Stimulated activated memory B cell treated with anti-CD40 and anti-IgM and Interleukin-4, amounts not matched to agents 10 μg/mL and 1 μg/mL and 100 μg/mL, for 72 hours (primary cell): Measurements from ENCODE around the gene BTD.

Experiments used
- ATAC-seq: fragments of 150-1000 bp; cut with Tn5 transposase; 2 replicates; pipeline ENCODE4 v1.10.0; 2021
- H3K27ac Mint-ChIP-seq: one replicate; pipeline ENCODE4 v1.8.0; 2022; ENCODE audit warnings: mild to moderate bottlenecking, mixed read lengths
- H3K27me3 Mint-ChIP-seq: one replicate; pipeline ENCODE4 v1.8.0; 2022; ENCODE audit warnings: mixed read lengths
- H3K36me3 Mint-ChIP-seq: one replicate; pipeline ENCODE4 v1.8.0; 2022; ENCODE audit warnings: mixed read lengths
- H3K4me1 Mint-ChIP-seq: one replicate; pipeline ENCODE4 v1.8.0; 2022; ENCODE audit warnings: mixed read lengths
- H3K4me3 Mint-ChIP-seq: one replicate; pipeline ENCODE4 v1.8.0; 2022; ENCODE audit warnings: mild to moderate bottlenecking, moderate library complexity, mixed read lengths
- H3K9me3 Mint-ChIP-seq: one replicate; pipeline ENCODE4 v1.8.0; 2022; ENCODE audit warnings: mixed read lengths

The BTD gene

DNA sequence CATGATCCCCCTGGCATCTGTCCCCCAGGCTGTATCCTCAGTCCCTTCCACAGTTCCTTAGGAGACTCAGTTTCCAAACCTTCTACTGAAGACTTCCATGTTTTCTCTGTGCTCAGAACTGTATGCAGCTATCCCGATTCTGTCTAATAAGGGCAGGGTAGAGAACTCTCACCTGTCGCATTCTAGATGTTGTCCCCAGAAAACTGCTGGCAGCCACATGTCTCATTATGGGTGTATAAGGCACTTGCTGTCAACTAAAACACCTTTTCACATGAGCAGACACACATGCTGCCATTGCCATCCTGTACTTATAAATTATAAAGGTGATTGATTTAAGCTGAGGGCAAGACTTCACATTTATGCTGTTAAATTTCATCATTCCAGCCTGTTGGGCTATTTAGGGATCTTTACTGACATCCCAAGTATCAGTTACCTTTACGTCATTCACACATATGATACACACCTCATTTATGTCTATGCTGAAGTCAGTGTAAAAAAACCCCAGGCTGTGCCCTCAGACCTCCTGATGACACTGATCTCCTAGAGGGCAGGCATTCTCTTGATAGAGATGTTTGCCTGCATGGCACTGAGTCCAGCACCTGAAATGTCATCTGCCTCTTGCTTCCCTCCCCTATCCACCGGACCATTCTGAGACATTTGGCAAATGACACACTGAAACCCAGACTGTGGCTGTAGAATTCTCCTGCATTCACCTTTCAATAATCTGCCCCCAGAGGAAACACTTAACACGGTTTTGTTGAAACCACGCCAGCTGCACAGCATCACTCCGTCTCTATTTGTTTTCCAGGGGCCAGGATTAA lies 35.8 kb downstream of the BTD start:
- Mint-ChIP-seq H3K36me3 (peaks cover 7% of the 10 kb centered on the region), H3K27me3 (no peaks in the 10 kb centered on the region), H3K4me3 (no peak overlapping the region), H3K4me1 (peaks cover 40% of the 10 kb centered on the region), H3K27ac (peak overlapping the region; percentile 92), H3K9me3 (no peaks in the 10 kb centered on the region)
- ATAC-seq = peak; percentile 75

GRCh38 chr3:15638193-15638890 lies 36.8 kb downstream of the BTD start:
- H3K27ac Mint-ChIP-seq = peak overlapping the region; percentile 92
- peaks cover 12% of the 10 kb centered on the region for H3K36me3 Mint-ChIP-seq
- H3K4me3 Mint-ChIP-seq = no peak overlapping the region
- ATAC-seq = no peak
- peaks cover 38% of the 10 kb centered on the region for H3K4me1 Mint-ChIP-seq
- no peaks in the 10 kb centered on the region for H3K9me3 Mint-ChIP-seq
- H3K27me3 Mint-ChIP-seq = no peaks in the 10 kb centered on the region

GRCh38 chr3:15638891-15639262 lies 37.3 kb downstream of the BTD start:
- H3K27me3 Mint-ChIP-seq = no peaks in the 10 kb centered on the region
- peaks cover 12% of the 10 kb centered on the region for H3K36me3 Mint-ChIP-seq
- no peaks in the 10 kb centered on the region for H3K9me3 Mint-ChIP-seq
- H3K4me3 Mint-ChIP-seq = no peak overlapping the region
- no peak overlapping the region for H3K27ac Mint-ChIP-seq
- no peak for ATAC-seq
- H3K4me1 Mint-ChIP-seq = peaks cover 33% of the 10 kb centered on the region

- H3K4me3 Mint-ChIP-seq = no peak overlapping the region
- H3K4me1 Mint-ChIP-seq = peaks cover 35% of the 10 kb centered on the region
- H3K27me3 Mint-ChIP-seq = no peaks in the 10 kb centered on the region
- no peak overlapping the region for H3K27ac Mint-ChIP-seq
- H3K36me3 Mint-ChIP-seq = peaks cover 20% of the 10 kb centered on the region
- no peaks in the 10 kb centered on the region for H3K9me3 Mint-ChIP-seq
- no peak for ATAC-seq
Measured at GRCh38 chr3:15645246-15645645, 43.7 kb downstream of the BTD start.

DNA sequence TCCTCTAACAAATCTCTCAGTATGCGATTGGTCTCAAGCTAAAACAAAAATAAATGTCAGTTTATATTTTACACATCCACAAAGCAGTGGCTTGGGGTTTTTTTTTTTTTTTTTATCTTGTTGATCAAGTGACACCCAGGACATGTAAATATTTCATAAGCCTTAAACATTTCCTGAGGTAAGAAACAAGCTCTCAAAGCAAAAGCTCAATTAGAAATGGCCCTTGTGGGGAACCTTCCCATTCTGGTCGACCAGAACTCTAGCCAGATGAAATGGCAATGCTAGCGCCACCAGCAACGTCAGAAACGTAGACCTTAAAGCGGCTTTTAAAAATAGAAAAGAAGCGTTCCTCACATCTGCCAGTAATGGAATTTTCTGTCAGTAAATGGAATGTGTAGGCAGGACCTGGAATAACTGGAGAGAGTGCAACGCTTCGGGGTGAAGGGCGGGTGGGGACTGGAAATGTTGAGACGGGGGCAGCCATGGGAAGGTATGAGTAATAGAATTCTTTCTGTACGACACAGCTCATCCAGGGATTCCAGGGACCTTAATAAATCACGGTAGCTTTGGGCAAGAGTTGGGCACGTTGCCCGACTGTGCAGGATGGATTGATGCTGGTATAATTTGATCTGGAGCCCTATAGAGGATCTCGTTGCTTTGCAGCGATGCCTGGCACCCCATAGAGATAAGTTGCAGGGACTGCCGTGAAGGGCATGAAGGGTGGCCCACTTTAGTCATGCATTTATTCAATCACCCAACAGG lies 44.4 kb downstream of the BTD start:
- Mint-ChIP-seq H3K9me3 (no peaks in the 10 kb centered on the region), H3K36me3 (peaks cover 20% of the 10 kb centered on the region), H3K4me1 (peaks cover 40% of the 10 kb centered on the region), H3K27me3 (peaks cover 6% of the 10 kb centered on the region), H3K4me3 (no peak overlapping the region), H3K27ac (no peak overlapping the region)
- no peak for ATAC-seq

- peak overlapping the region; percentile 87 for H3K27ac Mint-ChIP-seq
- H3K36me3 Mint-ChIP-seq = peaks cover 17% of the 10 kb centered on the region
- peak overlapping the region; percentile 38 for H3K4me3 Mint-ChIP-seq
- peaks cover 40% of the 10 kb centered on the region for H3K4me1 Mint-ChIP-seq
- peak; percentile 83 for ATAC-seq
- H3K9me3 Mint-ChIP-seq = no peaks in the 10 kb centered on the region
- peaks cover 14% of the 10 kb centered on the region for H3K27me3 Mint-ChIP-seq
Measured at GRCh38 chr3:15646851-15647511, 45.4 kb downstream of the BTD start.

GRCh38 chr3:15647611-15648167 lies 46.1 kb downstream of the BTD start:
- Mint-ChIP-seq H3K4me3 (peak overlapping the region; percentile 38), H3K27ac (peak overlapping the region; percentile 87), H3K9me3 (no peaks in the 10 kb centered on the region), H3K4me1 (peaks cover 40% of the 10 kb centered on the region), H3K27me3 (peaks cover 14% of the 10 kb centered on the region), H3K36me3 (peaks cover 11% of the 10 kb centered on the region)
- peak; percentile 95 for ATAC-seq

DNA sequence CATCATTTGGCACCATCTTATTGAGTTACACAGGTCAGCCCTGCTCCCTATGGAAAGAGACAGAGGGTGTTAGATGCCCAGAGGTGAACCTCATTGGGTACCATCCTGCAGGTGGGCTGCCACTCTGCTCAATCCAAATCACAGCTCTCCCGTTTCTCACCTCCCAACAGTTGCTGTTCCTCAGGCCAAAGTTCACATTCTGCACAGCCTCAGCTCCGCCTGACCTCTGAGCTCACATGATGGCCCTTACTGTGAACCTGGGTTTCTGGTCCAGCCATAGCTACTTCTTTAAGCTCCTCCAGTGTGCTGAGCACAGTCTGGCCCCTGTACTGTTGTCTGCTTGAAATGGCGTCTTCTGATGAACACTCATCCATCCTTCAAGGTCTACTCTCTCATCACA lies 47.8 kb downstream of the BTD start:
- ATAC-seq = no peak
- H3K36me3 Mint-ChIP-seq = peaks cover 10% of the 10 kb centered on the region
- peaks cover 40% of the 10 kb centered on the region for H3K4me1 Mint-ChIP-seq
- H3K9me3 Mint-ChIP-seq = no peaks in the 10 kb centered on the region
- H3K27me3 Mint-ChIP-seq = peaks cover 14% of the 10 kb centered on the region
- no peak overlapping the region for H3K4me3 Mint-ChIP-seq
- H3K27ac Mint-ChIP-seq = peak overlapping the region; percentile 74

DNA sequence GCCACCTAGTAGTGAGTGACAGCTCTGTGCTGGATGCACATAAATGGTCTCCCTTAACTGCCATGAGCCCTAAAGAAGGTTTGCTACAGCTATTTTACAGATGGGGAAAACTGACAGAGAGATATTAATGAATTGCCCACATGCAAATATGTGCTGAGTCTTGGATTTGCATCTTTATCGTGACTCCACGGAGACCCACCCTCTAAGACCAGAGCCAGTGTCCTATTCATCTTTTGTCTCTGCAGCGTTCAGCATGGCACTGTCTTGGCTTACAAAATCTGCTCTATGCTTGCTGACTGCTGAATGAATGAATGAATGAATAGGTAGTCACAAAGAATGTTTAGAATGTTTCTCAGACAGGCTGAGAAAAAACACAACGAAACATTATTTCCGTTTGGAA lies 48.3 kb downstream of the BTD start:
- Mint-ChIP-seq H3K9me3 (peaks cover 1% of the 10 kb centered on the region), H3K27me3 (peaks cover 14% of the 10 kb centered on the region), H3K4me1 (peaks cover 40% of the 10 kb centered on the region), H3K4me3 (no peak overlapping the region), H3K36me3 (peaks cover 9% of the 10 kb centered on the region), H3K27ac (peak overlapping the region; percentile 74)
- no peak for ATAC-seq

DNA sequence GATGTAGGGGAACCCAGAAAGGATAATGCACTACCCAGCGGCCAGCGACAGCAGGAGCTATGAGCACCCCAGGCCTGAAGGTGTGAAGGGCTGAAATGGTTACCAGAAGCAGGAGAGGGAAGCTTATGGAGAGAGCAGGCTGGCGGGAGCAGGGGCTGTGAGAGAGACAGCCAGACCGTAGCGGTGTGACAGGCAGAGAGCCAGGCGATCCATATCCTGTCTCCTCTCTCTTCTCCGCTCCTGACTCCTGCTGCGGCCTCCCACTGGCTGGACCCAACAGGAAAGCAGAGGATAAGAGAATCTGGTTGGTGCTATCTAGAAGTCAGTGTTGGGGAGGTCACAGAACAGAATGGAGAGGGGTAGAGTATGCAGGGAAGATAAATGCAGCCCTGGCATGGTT lies 49.9 kb downstream of the BTD start:
- Mint-ChIP-seq H3K27me3 (peaks cover 14% of the 10 kb centered on the region), H3K9me3 (peaks cover 8% of the 10 kb centered on the region), H3K4me1 (peaks cover 40% of the 10 kb centered on the region), H3K36me3 (peaks cover 15% of the 10 kb centered on the region), H3K27ac (no peak overlapping the region), H3K4me3 (no peak overlapping the region)
- no peak for ATAC-seq

GRCh38 chr3:15653321-15653720 lies 51.8 kb downstream of the BTD start:
- no peak overlapping the region for H3K27ac Mint-ChIP-seq
- H3K9me3 Mint-ChIP-seq = peaks cover 8% of the 10 kb centered on the region
- H3K27me3 Mint-ChIP-seq = peaks cover 14% of the 10 kb centered on the region
- no peak overlapping the region for H3K4me3 Mint-ChIP-seq
- ATAC-seq = no peak
- H3K4me1 Mint-ChIP-seq = peaks cover 24% of the 10 kb centered on the region
- H3K36me3 Mint-ChIP-seq = peaks cover 16% of the 10 kb centered on the region

DNA sequence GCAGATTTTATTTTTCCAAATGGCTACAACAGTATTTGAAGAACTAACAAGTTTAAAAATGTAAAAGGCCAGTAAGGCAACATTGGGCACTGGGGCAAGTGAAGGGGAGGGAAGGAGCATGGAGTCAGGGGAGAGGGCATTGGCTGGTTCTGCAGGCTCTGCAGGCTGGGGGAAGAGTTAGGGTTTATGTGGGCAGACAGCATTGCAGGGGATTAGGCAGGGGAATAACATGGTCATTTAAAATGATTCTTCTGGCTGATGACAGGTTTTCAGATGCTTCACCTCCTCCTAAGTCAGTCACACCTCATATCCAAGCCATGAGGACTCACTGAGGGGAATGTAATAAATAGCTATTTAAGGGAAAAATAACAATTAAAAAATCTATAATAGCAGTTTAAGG lies 52.6 kb downstream of the BTD start:
- H3K27ac Mint-ChIP-seq = no peak overlapping the region
- H3K27me3 Mint-ChIP-seq = peaks cover 14% of the 10 kb centered on the region
- H3K36me3 Mint-ChIP-seq = peaks cover 16% of the 10 kb centered on the region
- H3K4me3 Mint-ChIP-seq = no peak overlapping the region
- H3K4me1 Mint-ChIP-seq = peaks cover 16% of the 10 kb centered on the region
- peaks cover 8% of the 10 kb centered on the region for H3K9me3 Mint-ChIP-seq
- no peak for ATAC-seq

- Mint-ChIP-seq H3K27me3 (peaks cover 14% of the 10 kb centered on the region), H3K27ac (no peak overlapping the region), H3K36me3 (peaks cover 12% of the 10 kb centered on the region), H3K4me3 (no peak overlapping the region), H3K9me3 (peaks cover 8% of the 10 kb centered on the region), H3K4me1 (peaks cover 9% of the 10 kb centered on the region)
- ATAC-seq = no peak
Measured at GRCh38 chr3:15654891-15655290, 53.3 kb downstream of the BTD start.

- H3K36me3 Mint-ChIP-seq = peaks cover 12% of the 10 kb centered on the region
- H3K27me3 Mint-ChIP-seq = peaks cover 4% of the 10 kb centered on the region
- no peak overlapping the region for H3K4me3 Mint-ChIP-seq
- H3K4me1 Mint-ChIP-seq = no peaks in the 10 kb centered on the region
- no peak overlapping the region for H3K27ac Mint-ChIP-seq
- H3K9me3 Mint-ChIP-seq = peaks cover 11% of the 10 kb centered on the region
- ATAC-seq = no peak
Measured at GRCh38 chr3:15656342-15656741, 54.8 kb downstream of the BTD start.

DNA sequence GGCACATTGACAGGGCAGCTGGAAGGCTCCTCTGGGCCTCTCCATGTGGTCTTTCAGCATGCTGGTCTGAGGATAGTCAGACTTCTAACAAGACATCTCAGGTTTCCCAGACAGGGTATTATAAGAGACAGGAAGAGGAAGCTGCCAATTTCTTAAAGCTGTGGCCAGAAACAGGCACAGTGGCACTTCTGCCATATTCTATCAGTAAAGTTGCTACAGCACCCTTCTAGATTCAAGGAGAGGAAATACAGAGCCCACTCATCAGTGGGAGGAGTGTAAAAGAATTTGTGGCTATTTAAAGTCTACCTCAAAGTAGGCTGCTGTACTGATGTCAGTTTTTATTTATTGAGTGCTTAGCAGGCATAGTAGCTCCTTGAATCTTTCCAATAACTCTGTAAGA lies 55.5 kb downstream of the BTD start:
- Mint-ChIP-seq H3K9me3 (peaks cover 11% of the 10 kb centered on the region), H3K36me3 (peaks cover 12% of the 10 kb centered on the region)

More for the DNA sequence above, 55.5 kb downstream of the BTD start:
- no peak for ATAC-seq
- Mint-ChIP-seq H3K27ac (no peak overlapping the region), H3K4me1 (no peaks in the 10 kb centered on the region), H3K27me3 (no peaks in the 10 kb centered on the region), H3K4me3 (no peak overlapping the region)
